GM23338 (cell line): ENCODE data around the gene TTC27. TPM values are rescaled to one million over a fixed set of nuclear protein-coding genes. Genes with fewer than 3 reads are reported as not detected.

ENCODE experiments used
- ATAC-seq: fragments of 200-7000 bp; cut with Tn5 transposase; 3 replicates; pipeline ENCODE4 v1.9.1; 2020
- DNase-seq: peaks from one replicate; pipeline ENCODE4 v3.0.0-alpha.2; 2015; ENCODE audit warnings: low spot score
- H2AFZ ChIP-seq: fragments of 200-600 bp; sonication (generic); 2 replicates; pipeline ENCODE4 v1.8.0; 2016; ENCODE audit warnings: antibody characterized with exemption, mild to moderate bottlenecking, moderate library complexity
- H3F3A ChIP-seq: fragments of 200-600 bp; sonication (generic); replicated peaks from 2 replicates; pipeline ENCODE4 v1.8.0; 2017; ENCODE audit warnings: antibody characterized with exemption, mixed run types, low read depth
- H3K27ac ChIP-seq: fragments of 200-600 bp; sonication (generic); 2 replicates; pipeline ENCODE4 v1.6.1; 2016; ENCODE audit warnings: low read depth
- H3K27me3 ChIP-seq: fragments of 200-600 bp; sonication (generic); 2 replicates; pipeline ENCODE4 v1.8.0; 2016; ENCODE audit warnings: mild to moderate bottlenecking, mixed run types, moderate library complexity; ENCODE audit not compliant: insufficient read depth
- H3K36me3 ChIP-seq: fragments of 200-600 bp; sonication (generic); 2 replicates; pipeline ENCODE4 v1.8.0; 2016; ENCODE audit warnings: mild to moderate bottlenecking; ENCODE audit not compliant: insufficient read depth
- H3K4me1 ChIP-seq: fragments of 200-600 bp; sonication (generic); 2 replicates; pipeline ENCODE4 v1.8.0; 2016; ENCODE audit warnings: mild to moderate bottlenecking, moderate library complexity; ENCODE audit not compliant: insufficient read depth
- H3K4me2 ChIP-seq: fragments of 200-600 bp; sonication (generic); 2 replicates; pipeline ENCODE4 v1.7.1; 2017; ENCODE audit warnings: mixed run types
- H3K4me3 ChIP-seq: fragments of 200-600 bp; sonication (generic); 2 replicates; pipeline ENCODE4 v1.6.1; 2016; ENCODE audit warnings: mixed run types
- H3K79me2 ChIP-seq: fragments of 200-600 bp; sonication (generic); replicated peaks from 2 replicates; pipeline ENCODE4 v1.8.0; 2017; ENCODE audit warnings: mild to moderate bottlenecking; ENCODE audit not compliant: insufficient read depth
- H3K9me2 ChIP-seq: fragments of 200-600 bp; sonication (generic); 2 replicates; pipeline ENCODE4 v1.8.0; 2017; ENCODE audit not compliant: insufficient read depth
- H4K20me1 ChIP-seq: fragments of 200-600 bp; sonication (generic); replicated peaks from 2 replicates; pipeline ENCODE4 v1.8.0; 2017; ENCODE audit warnings: mild to moderate bottlenecking; ENCODE audit not compliant: insufficient read depth
- H3K27ac Mint-ChIP-seq: 2 replicates; pipeline ENCODE4 v1.8.0; 2020; ENCODE audit warnings: inconsistent platforms, mild to moderate bottlenecking, moderate library complexity, mixed read lengths
- H3K27me3 Mint-ChIP-seq: 3 replicates; pipeline ENCODE4 v1.8.0; 2022; ENCODE audit warnings: low read depth, mild to moderate bottlenecking, moderate library complexity, mixed read lengths, inconsistent platforms; ENCODE audit not compliant: insufficient read depth, poor library complexity
- H3K36me3 Mint-ChIP-seq: 3 replicates; pipeline ENCODE4 v1.8.0; 2021; ENCODE audit warnings: low read depth, mild to moderate bottlenecking, inconsistent platforms, moderate library complexity, mixed read lengths
- H3K4me1 Mint-ChIP-seq: 3 replicates; pipeline ENCODE4 v1.8.0; 2020; ENCODE audit warnings: mild to moderate bottlenecking, inconsistent platforms, mixed read lengths
- H3K4me3 Mint-ChIP-seq: 3 replicates; pipeline ENCODE4 v1.8.0; 2021; ENCODE audit warnings: moderate library complexity, mild to moderate bottlenecking, inconsistent platforms, mixed read lengths
- H3K9me3 Mint-ChIP-seq: 3 replicates; pipeline ENCODE4 v1.8.0; 2020; ENCODE audit warnings: moderate library complexity, mild to moderate bottlenecking, inconsistent platforms, mixed read lengths
- CREB1 ChIP-seq: fragments of 250-450 bp; sonication (Bioruptor Pico); IDR thresholded peaks from 2 replicates; pipeline ENCODE4 v1.5.0; 2020; ENCODE audit warnings: low read depth, mild to moderate bottlenecking, moderate library complexity
- CTCF ChIP-seq, 2 experiments: fragments of 200-600 bp in 1 of 2; sonication (generic) in 1 of 2; conservative IDR thresholded peaks; 2 replicates each; pipeline versions ENCODE4 v1.5.1 to v1.6.1; 2016 to 2017; ENCODE audit warnings: antibody characterized with exemption in 2 of 2, low read depth in 2 of 2, mild to moderate bottlenecking in 2 of 2, moderate library complexity in 1 of 2
- JUNB ChIP-seq: IDR thresholded peaks from one replicate; pipeline ENCODE4 v1.6.1; 2016; ENCODE audit warnings: antibody characterized with exemption; ENCODE audit not compliant: unreplicated experiment
- POLR2AphosphoS5 ChIP-seq: IDR thresholded peaks from 2 replicates; pipeline ENCODE4 v1.6.1; 2016; ENCODE audit warnings: antibody characterized with exemption, low read depth
- STAT1 ChIP-seq: IDR thresholded peaks from one replicate; pipeline ENCODE4 v1.6.1; 2016; ENCODE audit warnings: antibody characterized with exemption; ENCODE audit not compliant: unreplicated experiment
- ZNF114 ChIP-seq: fragments of 250-450 bp; sonication (Bioruptor Pico); IDR thresholded peaks from 2 replicates; pipeline ENCODE4 v1.5.0; 2020; ENCODE audit warnings: mild to moderate bottlenecking, moderate library complexity
- ZNF462 ChIP-seq: fragments of 250-450 bp; sonication (Bioruptor Pico); IDR thresholded peaks from 2 replicates; pipeline ENCODE4 v1.5.0; 2020; ENCODE audit warnings: mild to moderate bottlenecking, moderate library complexity
- polyA plus RNA-seq: library from polyadenylated mRNA; unstranded; fragments of >200 nt; fragmentation: Nextera tagmentation; extraction: Ambion mirVana; gene quantifications from 2 replicates; pipeline ENCODE4 v1.2.1, GENCODE V29; 2016
- total RNA-seq: library from RNA; depleted of rRNA; stranded (reverse); fragments of >200 nt; shearing (Covaris generic); gene quantifications from 2 replicates; pipeline ENCODE4 v1.2.3, GENCODE V29; 2014
- TF ChIP-seq, protein P1 (sequence below): IDR thresholded peaks from one replicate; pipeline ENCODE4 v1.6.1; 2018; ENCODE audit warnings: antibody characterized with exemption; ENCODE audit not compliant: unreplicated experiment
- TF ChIP-seq, protein P2 (sequence below): IDR thresholded peaks from 2 replicates; pipeline ENCODE4 v1.6.1; 2016; ENCODE audit warnings: antibody characterized with exemption

Gene TTC27
- total and polyA plus RNA-seq, 2 experiments from 2014 or later = 11.8 to 41.3 TPM

DNA sequence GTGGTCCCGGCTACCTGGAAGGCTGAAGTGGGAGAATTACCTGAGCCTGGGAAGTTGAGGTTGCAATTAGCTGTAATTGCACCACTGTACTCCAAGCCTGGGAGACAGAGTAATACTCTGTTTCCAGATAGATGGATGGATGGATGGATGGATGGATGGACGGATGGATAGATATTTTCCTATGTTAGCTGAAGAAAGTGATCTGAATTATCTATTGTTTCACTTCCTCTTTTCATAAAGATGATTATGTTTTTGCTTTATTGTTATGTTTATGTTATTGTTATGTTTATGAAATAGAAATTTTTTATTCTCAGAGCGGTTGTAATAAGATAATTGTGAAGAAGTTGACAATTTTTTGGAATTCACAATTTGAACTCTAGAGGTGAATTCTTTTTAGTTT is 33.3 kb upstream of the TTC27 start (continued):
- TF ChIP-seq, protein P1, sequence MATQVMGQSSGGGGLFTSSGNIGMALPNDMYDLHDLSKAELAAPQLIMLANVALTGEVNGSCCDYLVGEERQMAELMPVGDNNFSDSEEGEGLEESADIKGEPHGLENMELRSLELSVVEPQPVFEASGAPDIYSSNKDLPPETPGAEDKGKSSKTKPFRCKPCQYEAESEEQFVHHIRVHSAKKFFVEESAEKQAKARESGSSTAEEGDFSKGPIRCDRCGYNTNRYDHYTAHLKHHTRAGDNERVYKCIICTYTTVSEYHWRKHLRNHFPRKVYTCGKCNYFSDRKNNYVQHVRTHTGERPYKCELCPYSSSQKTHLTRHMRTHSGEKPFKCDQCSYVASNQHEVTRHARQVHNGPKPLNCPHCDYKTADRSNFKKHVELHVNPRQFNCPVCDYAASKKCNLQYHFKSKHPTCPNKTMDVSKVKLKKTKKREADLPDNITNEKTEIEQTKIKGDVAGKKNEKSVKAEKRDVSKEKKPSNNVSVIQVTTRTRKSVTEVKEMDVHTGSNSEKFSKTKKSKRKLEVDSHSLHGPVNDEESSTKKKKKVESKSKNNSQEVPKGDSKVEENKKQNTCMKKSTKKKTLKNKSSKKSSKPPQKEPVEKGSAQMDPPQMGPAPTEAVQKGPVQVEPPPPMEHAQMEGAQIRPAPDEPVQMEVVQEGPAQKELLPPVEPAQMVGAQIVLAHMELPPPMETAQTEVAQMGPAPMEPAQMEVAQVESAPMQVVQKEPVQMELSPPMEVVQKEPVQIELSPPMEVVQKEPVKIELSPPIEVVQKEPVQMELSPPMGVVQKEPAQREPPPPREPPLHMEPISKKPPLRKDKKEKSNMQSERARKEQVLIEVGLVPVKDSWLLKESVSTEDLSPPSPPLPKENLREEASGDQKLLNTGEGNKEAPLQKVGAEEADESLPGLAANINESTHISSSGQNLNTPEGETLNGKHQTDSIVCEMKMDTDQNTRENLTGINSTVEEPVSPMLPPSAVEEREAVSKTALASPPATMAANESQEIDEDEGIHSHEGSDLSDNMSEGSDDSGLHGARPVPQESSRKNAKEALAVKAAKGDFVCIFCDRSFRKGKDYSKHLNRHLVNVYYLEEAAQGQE = no peak

DNA sequence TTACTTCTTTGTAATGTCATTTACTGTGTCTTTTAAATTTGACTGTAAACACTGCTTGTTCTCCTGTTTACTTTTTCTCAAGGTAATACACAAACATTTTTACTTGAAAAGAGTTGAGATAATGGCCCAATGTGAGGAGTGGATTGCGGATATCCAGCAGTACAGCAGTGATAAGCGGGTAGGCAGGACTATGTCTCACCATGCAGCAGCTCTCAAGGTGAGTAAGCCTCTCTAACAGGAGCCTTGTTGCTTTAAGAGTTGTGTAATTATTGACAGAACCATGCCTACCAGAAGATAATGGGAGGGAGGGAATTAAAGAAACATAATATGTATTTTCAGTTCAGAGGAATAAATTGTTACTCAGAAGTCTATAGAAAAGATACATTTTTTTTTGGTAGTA is 16.5 kb upstream of the TTC27 start:
- Histone ChIP-seq H4K20me1 (0 out of 2 replicates have a peak, but pooled peaks cover 4% of the 10 kb centered on the region), H3F3A (no peaks in the 10 kb centered on the region), H3K27me3 (no peaks in the 10 kb centered on the region), H3K4me3 (no peak overlapping the region), H3K4me2 (no peak overlapping the region), H3K36me3 (peaks cover 9% of the 10 kb centered on the region; the same call in 1 of the 2 replicates), H3K27ac (no peak overlapping the region), H3K4me1 (no peaks in the 10 kb centered on the region), H3K79me2 (no peaks in the 10 kb centered on the region), H2AFZ (no peak overlapping the region), H3K9me2 (no peaks in the 10 kb centered on the region)
- Mint-ChIP-seq H3K27me3 (peaks cover 2% of the 10 kb centered on the region), H3K9me3 (no peaks in the 10 kb centered on the region), H3K4me3 (no peak overlapping the region), H3K4me1 (no peaks in the 10 kb centered on the region), H3K36me3 (peaks cover 36% of the 10 kb centered on the region), H3K27ac (no peak overlapping the region)
- DNase-seq (no peak), ATAC-seq (no peak)
- TF ChIP-seq, protein P1 = no peak
- TF ChIP-seq POLR2AphosphoS5 = no peak
- no peak for TF ChIP-seq CREB1 (CRISPR knock-in tag)
- TF ChIP-seq, protein P2, sequence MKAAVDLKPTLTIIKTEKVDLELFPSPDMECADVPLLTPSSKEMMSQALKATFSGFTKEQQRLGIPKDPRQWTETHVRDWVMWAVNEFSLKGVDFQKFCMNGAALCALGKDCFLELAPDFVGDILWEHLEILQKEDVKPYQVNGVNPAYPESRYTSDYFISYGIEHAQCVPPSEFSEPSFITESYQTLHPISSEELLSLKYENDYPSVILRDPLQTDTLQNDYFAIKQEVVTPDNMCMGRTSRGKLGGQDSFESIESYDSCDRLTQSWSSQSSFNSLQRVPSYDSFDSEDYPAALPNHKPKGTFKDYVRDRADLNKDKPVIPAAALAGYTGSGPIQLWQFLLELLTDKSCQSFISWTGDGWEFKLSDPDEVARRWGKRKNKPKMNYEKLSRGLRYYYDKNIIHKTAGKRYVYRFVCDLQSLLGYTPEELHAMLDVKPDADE = no peak
- TF ChIP-seq CTCF (conservative IDR thresholded peaks at IDR 0.05; ENCODE audit: low read depth in 2 of 2) = no peak
- no peak for TF ChIP-seq JUNB
- TF ChIP-seq ZNF462 (CRISPR knock-in tag) = no peak
- no peak for TF ChIP-seq ZNF114 (CRISPR knock-in tag)
- no peak for TF ChIP-seq STAT1
